Measurements from ENCODE around the gene GLIS1.

Gene GLIS1

DNA sequence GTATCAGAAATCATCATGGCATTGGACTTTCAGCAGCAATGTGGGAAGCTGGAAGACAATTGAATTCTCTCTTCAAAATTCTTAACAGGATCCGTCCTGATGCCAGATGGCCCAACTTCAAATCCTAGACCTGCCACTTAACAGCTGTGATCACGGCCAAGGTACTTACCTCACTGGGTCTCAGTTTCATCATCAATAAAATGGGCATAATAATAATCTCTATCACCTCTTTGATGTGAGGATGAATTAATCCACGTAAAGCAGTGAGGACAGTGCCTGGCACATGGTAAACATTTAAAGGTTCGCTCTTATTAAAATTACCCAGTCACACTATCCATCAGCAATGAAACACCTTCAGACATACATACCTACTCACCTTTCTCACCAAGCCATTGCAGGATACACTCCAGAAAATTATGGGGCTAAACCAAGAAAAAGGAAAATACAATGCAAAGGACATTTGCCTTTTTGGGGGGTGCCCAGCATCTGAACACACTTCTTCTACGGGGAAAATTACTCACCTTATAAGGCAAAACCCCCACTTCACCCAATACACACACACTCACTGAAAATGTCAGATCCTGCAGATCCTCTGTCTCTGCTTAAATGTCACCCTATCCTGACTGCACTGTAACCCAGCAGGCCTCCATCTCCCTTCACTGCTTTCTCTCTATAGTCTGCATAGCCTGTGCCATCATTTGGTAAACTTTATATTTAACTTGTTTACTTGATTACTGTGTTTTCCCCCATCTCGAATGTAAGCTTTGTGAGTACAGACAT is 21.7 kb downstream of the GLIS1 start:
- no peak for FAIRE-seq

DNA sequence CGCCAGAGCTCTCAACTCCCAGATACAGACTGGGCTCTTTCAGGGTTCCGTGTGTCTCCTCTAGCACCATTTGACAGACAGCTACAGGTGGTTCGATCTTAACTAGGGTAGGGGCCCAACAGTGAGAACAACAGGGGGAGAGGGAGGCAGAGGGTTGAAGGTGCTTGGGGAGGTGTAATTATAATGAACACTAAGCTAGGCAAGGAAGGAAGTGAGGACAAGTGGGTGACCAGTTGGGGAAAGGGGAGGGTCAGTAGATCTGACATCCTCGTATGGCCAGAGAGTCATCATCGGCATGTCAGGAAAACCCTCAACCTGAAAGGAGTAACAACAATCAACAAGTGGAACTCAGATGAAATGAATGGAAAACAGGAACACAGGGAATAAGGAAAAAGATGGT is 22.8 kb downstream of the GLIS1 start:
- no peak for FAIRE-seq

DNA sequence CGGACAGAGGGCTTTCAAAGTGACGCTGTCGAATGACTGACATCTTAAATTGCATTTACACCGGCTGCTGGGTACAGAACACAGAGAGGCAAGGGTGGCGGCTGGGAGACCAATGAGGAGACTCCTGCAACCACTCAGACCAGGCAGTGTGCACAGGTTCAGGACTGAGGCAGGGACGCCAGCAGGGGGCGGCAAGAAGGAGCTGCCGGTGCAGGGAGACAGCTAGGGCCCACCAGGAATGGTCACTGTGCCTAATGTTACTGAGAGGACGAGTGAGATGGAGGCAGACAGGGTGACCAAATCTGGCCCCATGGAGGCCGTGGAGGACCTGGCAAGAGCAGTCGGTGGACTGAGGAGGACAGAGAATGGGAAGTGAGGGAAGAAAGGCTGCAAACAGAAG is 23.5 kb downstream of the GLIS1 start:
- FAIRE-seq, result no peak

DNA sequence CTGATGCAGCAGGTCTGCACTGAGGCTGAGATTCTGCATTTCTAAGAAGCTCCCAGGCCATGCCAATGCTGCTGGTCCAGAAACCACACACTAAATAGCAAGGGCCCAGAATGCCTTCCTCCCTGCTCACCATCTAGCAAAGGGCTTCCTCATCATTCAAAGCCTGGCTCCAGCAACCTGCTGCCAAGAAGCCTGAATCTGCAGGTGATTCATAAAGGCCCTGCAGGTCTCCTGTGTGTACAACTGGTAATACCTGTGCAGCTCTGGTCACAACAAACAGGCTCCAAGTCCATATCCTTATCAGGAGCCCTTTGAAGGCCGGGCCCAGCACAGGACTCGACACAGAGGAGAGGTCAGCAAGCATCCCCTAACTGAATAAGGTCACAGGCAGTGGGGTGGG is 26.7 kb downstream of the GLIS1 start:
- no peak for FAIRE-seq

DNA sequence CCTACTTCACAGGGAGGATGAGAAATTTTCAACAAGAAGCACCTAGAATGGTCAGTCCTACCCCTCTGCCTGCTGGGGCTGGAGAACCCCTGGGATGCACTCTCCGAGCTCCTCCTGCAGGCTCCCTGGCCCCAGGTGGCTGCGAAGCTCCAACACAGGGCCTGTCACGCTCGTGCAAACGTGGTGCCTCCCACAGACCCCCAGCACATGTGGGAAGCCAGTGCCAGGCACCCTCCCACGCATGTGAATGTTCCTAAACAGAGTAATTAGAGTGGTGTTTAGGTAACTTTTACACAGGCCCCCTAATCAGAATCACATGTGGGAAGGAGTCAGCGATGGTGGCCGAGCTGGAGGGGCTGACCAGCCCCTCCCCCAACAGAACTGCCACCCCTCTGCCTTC is 28.4 kb downstream of the GLIS1 start:
- no peak for FAIRE-seq

DNA sequence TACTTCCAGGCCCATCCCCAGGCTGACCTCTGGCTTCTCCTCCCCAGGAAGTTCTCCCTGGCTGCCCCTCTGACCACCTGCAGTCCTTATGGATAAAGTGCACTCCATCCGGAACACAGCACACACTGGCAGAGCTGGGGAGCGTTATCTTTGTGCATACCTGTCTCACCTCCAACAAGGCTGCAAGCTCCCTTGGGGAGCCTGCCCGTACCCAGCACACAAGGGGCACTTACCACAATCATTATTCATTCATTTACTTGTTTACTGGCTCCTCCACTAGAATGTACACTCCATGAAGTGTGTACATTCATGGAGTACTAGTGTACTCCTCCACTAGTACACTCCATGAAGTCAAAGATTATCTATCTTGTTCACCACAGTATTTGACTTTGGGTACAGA is 30.3 kb downstream of the GLIS1 start:
- FAIRE-seq, result no peak

DNA sequence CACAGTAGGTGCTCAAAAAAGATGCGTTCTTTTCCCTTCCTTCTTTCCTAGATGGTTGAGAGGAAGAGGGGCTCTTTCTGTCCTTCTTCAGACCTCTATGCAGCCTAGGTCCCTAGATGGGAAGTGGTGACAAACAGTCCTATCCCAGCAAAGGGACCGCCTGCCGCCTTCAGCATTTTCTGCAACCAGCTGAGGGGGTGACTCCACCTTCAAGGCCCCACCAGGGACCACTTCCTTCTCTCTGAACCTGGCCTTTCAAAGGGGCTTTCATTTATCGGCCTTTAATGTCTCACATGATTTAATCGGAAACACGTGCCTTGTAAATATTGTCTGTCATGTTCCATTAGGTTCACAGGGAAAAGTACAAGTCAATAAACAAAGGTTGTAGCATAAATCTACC is 32.6 kb downstream of the GLIS1 start:
- no peak for FAIRE-seq

DNA sequence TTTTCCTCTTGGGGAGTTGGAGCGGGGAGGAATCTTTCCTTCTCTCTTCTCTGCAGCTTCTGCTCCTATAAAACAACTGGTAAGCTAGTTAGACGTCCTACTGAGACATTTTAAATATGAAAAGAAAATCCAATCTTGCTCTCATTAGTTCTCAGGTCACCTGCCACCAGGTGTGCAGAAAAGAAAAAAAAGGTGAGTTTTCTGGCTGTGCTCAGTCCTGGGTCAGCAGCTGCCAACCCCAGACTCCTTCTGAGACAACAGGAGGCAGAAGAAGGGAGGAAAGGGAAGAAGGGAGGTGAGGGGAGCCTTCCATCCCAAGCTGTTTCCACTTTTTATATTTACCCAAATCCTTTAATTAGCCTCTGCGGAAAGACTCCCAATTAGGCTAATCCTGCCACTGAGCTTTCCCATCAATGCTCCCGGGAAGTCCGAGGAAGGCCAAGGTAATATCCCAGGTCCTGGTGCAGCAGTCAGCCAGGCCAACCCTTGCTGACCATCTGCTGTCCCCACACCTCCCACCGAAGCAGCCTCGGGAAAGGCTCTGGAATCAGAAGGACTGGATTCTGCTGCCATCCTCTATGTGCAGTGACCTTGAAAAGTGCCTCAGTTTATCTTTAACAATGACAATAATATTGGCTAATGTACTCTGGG is 33.4 kb downstream of the GLIS1 start:
- no peak for FAIRE-seq

DNA sequence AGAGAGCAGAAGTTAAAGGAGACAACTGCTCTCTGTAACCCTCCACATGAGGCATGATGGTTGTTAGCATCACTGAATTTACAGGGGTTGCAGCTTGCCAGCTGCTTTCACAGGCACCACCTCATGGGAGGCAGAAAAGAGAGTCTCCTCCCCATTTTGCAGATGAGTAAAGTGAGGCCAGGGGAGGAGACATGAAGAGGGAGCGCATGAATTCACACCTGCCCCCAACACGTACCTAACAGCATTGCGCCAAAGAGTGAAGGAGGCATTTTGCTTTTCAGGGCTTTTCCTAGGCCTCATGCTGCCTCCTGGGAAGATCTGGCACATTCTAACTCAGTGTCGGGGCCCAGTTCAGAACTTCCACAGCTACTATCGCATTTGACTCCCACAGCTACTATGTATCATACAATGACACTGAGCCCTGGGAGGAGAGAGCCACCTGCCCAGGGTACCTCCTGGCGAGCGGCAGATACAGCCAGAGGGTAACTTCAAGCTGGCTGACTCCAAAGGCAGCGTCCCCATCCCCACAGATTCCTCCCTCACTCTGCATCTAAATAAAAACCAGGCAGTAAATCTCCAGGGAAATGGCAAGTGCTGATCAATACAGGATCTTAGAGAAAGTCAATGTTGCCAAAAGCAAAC is 34.0 kb downstream of the GLIS1 start:
- FAIRE-seq, result no peak

DNA sequence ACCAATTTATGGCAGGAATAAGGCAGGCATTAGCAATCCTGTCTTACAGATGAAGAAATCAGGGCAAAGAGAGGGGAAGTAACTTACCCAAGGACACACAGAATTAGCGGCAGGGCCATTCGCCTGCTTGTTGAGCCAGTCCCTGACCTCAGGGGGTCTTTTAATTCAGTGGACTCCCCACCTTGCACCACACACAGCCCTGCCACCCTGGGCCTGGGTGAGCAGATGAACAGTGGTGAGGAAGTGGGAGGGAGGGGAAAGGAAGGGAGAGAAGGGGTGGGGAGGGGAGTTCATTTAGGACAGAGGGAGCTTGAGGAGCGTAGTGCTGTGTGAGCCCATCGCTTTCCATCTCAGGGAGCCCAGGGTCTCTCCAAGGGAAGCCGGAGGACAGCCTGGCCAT is 34.7 kb downstream of the GLIS1 start:
- FAIRE-seq, result no peak

DNA sequence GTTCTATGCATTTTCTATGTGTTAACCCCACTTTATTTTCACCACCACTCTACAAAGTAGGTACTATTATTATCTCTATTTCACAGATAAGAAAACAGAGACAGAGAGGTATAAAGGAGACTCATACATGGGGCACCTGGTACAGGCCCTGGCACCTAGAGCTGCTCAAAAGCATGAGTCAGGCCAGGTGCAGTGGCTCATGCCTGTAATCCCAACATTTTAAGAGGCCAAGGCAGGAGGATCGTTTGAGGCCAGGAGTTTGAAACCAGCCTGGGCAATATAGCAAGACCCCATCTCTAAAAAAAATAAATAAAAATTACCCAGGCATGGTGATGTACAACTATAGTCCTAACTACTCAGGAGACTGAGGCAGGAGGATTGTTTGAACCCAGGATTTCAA is 35.8 kb downstream of the GLIS1 start:
- no peak for FAIRE-seq

DNA sequence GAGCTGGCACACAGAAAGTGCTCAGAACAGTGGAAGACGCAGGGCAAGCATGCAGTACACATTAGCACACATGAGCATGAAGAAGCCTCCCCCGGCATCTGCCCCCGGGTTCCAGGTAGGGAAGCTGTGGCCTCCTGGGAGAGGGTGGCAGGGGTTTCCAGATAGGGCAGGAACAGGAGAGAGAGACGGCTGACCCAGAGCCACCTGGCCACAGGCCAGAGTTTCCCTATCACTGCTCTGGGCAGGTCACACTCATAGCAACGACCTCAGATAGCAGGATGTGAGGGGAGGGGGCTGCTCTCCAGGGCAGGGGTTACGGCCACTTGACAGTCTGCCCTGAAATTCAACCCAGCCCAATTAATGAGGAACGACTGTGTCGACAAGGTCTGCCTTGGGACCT is 36.6 kb downstream of the GLIS1 start:
- FAIRE-seq, result no peak

DNA sequence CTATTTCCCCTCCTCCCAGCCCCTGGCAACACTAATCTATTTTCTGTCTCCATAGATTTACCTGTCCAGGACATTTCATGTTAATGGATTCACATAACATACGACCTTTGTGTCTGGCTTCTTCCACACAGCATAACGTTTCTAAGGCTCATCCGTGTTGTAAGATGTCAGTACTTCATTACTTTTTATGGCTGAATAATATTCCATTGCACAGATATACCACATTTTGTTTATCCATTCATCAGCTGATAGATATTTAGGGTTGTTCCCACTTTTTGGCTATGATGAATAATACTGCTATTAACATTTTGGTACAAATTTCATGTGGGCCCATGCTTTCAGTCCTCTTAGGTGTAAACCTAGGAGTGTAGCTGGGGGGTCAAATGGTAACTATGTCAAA is 38.2 kb downstream of the GLIS1 start:
- FAIRE-seq, result no peak

DNA sequence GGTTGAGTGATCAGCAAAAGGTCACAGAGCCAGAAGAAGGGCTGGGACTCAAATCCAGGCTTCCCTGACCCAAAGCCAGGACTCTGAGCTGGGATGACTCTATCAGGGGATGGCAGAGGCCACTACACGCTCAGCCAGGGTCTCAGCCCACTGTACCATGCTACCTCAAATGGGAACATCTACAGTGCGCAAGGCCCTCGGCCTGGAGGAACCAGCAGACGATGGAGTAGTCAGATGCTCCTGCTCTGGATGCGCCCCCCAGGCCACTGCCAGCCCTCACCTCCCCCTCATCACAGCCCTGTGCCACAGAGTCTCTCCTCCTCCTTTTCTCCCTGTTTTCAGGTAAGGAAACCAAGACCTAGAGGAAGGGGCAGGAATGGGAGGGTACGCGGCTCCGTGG is 39.0 kb downstream of the GLIS1 start:
- no peak for FAIRE-seq

DNA sequence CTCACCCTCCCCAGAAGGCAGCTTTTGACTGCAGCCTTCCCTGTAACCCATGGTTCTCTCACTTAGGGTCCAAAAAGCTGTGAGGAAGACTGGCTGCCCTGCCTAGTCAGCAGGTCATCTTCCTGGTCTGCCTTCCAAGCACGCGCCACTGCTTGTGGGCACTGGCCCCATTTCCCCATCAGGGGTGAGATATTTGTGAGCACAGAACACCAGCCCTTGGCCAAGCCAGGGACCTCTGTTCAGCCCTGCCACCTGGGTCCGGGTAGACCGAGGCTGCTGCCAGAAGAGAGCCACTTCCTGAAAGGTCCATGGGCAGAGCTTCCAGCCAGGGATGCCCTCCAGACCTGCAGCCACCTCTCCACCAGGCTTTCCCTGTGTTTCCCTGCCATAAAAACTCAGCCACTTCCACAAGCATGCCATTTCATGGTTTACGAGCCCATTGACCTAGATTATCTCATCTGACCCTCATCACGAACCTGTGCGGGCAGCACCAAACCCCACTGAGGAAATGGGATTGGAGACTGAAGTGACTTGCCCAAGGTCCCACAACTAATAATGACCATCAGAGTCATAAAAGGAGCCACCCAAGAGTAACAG is 40.5 kb downstream of the GLIS1 start:
- FAIRE-seq, result no peak

DNA sequence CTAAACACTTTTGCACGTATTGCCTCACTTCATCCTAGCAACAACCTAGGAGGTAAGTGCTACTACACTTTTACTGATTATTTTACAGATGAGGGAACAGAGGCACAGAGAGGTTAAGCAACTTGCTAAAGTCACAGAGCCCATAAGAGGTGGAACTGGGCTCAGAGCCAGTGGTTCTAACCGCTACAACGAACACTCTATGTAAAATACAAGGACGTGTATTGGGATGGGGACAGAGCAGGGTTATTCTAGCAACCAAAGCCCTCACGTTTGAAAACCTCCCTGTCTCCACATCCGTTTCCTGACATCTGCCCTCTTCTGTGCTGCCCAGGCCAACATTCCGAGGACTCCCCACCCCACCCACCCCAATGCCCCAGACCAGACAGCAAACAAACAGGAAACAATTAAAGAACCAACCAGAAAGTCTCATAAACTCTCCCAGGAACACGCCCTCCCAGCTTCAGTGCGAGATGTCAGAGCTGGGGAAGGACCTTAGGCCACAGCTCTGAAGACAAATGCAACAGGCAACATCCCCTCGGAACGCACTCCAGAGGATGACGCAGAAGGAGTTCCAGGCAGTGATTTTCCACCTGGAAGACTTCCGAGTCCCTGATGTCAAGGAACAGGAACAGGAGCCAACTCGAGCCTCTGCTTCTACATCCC is 41.1 kb downstream of the GLIS1 start:
- no peak for FAIRE-seq

DNA sequence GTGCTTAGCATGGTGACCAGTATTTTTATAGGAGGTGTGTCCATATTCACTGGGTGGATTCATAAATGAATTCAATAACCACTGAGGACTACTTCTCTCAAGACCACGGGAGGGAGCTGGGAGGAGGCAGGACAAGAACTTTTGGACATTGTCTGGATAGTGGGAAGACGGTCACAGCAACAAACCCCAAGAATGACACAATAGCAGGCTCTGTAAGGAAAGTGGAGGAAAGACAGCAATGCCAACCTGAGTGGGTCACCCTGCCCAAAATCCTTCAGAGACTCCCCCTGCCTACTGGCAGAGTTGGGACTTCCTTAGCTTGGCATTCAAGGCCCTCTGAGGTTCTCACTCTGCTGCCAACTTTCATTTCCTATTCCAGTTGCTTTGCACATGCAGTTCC is 42.0 kb downstream of the GLIS1 start:
- FAIRE-seq, result no peak

DNA sequence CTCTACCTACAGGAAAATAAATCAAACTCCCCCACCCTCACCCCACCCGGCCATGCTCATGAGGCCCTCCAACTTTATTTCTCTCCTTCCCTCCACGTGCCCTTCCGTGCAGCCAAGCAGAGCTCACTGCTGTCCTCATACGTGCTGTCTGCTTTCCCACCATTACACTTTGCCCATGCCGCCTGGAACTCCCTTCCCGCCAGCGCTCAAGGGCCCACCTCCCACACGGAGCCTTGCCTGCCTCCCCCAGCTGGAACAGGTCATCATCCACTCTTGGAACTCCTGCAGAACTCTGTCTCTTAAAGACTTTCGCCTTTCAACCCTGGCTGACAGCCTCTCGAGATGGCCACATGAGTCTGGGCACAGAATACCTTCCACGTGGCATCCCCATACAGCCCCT is 42.4 kb downstream of the GLIS1 start:
- FAIRE-seq, result no peak

DNA sequence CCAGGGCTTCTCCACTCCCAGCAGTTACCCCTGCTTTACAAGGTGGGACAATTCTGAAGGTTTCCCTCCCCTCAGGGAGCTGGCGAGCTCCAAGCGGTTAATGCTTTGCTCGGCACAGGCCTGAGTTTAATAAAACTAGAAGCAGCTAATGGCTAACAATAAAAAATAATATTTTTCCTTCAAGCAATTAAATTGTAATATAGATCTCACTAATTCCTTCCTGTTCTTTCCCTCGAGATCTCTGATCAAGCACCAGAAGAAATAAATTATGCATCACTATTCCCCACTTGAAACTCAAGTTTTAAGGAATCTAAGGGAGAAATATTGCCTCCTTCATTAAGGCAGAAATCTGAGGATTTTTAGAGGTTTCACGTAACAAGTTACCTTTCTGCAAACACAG is 42.9 kb downstream of the GLIS1 start:
- FAIRE-seq, result no peak

DNA sequence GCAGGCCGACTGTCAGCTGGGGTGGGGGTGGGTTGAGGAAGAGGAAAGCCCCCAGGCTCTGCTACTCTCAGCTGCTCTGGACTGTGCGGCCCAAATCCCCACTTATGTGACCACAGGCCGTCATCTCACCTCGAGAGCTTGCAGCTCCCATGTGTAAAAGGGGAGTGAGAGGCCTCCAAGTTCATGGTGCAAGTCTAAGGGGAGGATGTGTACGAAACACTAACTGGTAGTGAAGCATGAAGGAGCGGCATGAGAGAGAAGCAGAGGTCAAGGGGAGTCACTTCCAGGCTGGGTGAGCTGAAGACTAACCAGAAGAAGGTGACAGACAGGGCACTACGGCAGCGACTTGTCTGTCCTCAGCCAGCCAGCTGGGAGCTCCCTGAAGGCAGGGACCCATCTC is 43.8 kb downstream of the GLIS1 start:
- no peak for FAIRE-seq

DNA sequence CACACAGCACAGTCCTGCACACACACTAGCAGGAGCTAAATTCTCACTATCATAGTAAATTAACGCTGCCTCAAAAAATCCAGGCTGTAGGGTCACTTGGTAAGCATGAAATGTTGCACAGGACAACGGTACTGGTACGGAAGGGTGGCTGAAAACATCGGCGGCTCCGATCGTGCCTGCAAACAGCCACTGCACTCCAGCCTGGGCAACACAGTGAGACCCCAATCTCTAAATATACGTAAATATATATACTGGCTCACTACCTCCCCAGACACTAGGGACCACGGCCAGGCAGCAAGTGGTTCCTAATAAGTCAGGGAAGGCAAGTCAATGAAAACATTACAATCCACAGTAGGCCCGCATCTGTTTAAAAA is 44.3 kb downstream of the GLIS1 start:
- no peak for FAIRE-seq

DNA sequence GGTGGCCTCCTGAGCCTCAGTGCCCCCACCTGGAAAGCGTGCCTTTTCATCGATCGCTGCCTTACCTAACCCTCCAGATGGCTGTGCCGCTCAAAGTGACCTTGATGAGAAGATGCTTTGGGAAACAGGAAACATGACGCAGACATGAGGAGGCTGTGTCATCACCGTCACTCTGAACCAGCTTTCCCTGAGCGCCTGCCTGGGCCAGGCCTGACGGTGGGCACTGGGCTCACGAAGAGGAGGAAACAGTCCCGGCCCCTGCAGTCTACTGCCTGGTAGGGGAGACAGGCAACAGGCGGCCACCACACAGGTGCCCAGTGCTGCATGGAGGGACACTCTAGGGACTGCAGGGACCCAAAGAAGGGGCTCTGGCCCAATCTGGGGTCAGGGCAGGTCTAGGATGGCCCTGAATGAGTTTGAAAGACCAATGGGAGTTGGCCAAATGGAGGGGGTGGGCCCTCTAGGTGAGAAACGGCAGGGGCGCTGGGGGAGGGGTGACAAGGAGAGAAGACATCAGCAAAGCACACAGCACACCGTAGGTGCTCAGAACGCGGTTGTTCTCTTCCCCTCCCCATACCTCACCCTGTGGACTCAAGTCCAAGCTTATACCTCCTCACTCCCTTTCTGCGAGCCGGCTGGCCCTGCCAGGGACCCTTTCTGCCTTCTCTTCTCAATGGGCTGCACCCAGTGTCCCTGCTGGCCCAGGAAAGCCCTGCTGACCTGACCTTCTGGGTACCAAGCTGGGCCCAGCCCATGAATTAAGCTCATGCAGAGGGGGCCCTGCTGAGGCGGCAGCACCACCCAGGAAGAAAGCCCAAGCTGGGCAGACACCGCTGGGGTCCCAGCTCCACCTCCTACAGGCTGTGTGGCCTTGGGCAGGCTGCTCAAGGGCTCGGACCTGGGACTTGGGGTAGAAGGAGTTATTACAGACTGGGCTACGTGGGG is 44.9 kb downstream of the GLIS1 start:
- no peak for FAIRE-seq

Data from endometrium (tissue), 2 donors.